WTC11 (cell line): Measurements from ENCODE around the gene FAT2. TPM values are rescaled to one million over a fixed set of nuclear protein-coding genes. Genes with fewer than 3 reads are reported as not detected.

Experiments
- ATAC-seq: fragments of 200-7000 bp; cut with Tn5 transposase; 2 replicates; pipeline ENCODE4 v1.10.0; 2021; ENCODE audit warnings: mild to moderate bottlenecking, moderate library complexity
- CTCF ChIA-PET: fragments of 300-600 bp; sonication (Branson Sonifier 250); formaldehyde crosslinking; loops from one replicate; lab custom pipeline; 2021; ENCODE audit warnings: antibody characterized with exemption; lab: Charles Lee
- POLR2A ChIA-PET: fragments of 350-600 bp; sonication (Branson Sonifier 250); formaldehyde crosslinking; loops from one replicate; lab custom pipeline; 2021; ENCODE audit warnings: antibody characterized with exemption; lab: Charles Lee
- DNase-seq: peaks from one replicate; pipeline ENCODE4 v3.0.0; 2021; ENCODE audit warnings: low spot score
- H3K27ac Mint-ChIP-seq: 2 replicates; pipeline ENCODE4 v1.8.0; 2021; ENCODE audit warnings: mixed read lengths
- H3K27me3 Mint-ChIP-seq: 2 replicates; pipeline ENCODE4 v1.8.0; 2021; ENCODE audit warnings: low read depth, mild to moderate bottlenecking, moderate library complexity, mixed read lengths
- H3K36me3 Mint-ChIP-seq: 2 replicates; pipeline ENCODE4 v1.8.0; 2021; ENCODE audit warnings: mixed read lengths
- H3K4me1 Mint-ChIP-seq: 2 replicates; pipeline ENCODE4 v1.8.0; 2022; ENCODE audit warnings: mixed read lengths
- H3K4me3 Mint-ChIP-seq: 2 replicates; pipeline ENCODE4 v1.8.0; 2021; ENCODE audit warnings: mild to moderate bottlenecking, moderate library complexity, mixed read lengths
- H3K9me3 Mint-ChIP-seq: 2 replicates; pipeline ENCODE4 v1.8.0; 2021; ENCODE audit warnings: mixed read lengths
- CDX4 ChIP-seq: fragments of 250-450 bp; sonication (Bioruptor Pico); IDR thresholded peaks from 2 replicates; pipeline ENCODE4 v1.9.0; 2021; ENCODE audit warnings: moderate library complexity, mild to moderate bottlenecking, inconsistent platforms, borderline replicate concordance
- E2F4 ChIP-seq: sonication (generic); formaldehyde crosslinking; IDR thresholded peaks from 2 replicates; pipeline ENCODE4 v1.8.1; 2022; ENCODE audit warnings: low read depth, mild to moderate bottlenecking, moderate library complexity, missing genetic modification reagents, borderline replicate concordance
- ELF4 ChIP-seq: sonication (generic); formaldehyde crosslinking; IDR thresholded peaks from 2 replicates; pipeline ENCODE4 v1.8.1; 2022; ENCODE audit warnings: low read depth, mild to moderate bottlenecking, moderate library complexity, missing genetic modification reagents
- EMX1 ChIP-seq: fragments of 250-450 bp; sonication (Bioruptor Pico); IDR thresholded peaks from 2 replicates; pipeline ENCODE4 v1.8.0; 2021; ENCODE audit warnings: mild to moderate bottlenecking
- ERG ChIP-seq: fragments of 250-450 bp; sonication (Bioruptor Pico); IDR thresholded peaks from 2 replicates; pipeline ENCODE4 v1.8.0; 2021; ENCODE audit warnings: mild to moderate bottlenecking
- IRF2 ChIP-seq: sonication (generic); formaldehyde crosslinking; IDR thresholded peaks from 2 replicates; pipeline ENCODE4 v1.8.0; 2022; ENCODE audit warnings: low read depth, missing genetic modification reagents, borderline replicate concordance
- NFATC4 ChIP-seq: fragments of 250-450 bp; sonication (Bioruptor Pico); IDR thresholded peaks from 2 replicates; pipeline ENCODE4 v1.9.0; 2021; ENCODE audit warnings: mild to moderate bottlenecking
- NFE2L1 ChIP-seq: sonication (generic); formaldehyde crosslinking; IDR thresholded peaks from 2 replicates; pipeline ENCODE4 v1.8.1; 2023; ENCODE audit warnings: missing genetic modification reagents
- NR1H2 ChIP-seq: sonication (generic); formaldehyde crosslinking; IDR thresholded peaks from 2 replicates; pipeline ENCODE4 v1.9.0; 2021; ENCODE audit warnings: mild to moderate bottlenecking, moderate library complexity, missing genetic modification reagents
- SMAD3 ChIP-seq: sonication (generic); formaldehyde crosslinking; IDR thresholded peaks from 2 replicates; pipeline ENCODE4 v1.8.0; 2022; ENCODE audit warnings: missing genetic modification reagents, mild to moderate bottlenecking, borderline replicate concordance
- TCF7 ChIP-seq: sonication (generic); formaldehyde crosslinking; IDR thresholded peaks from 2 replicates; pipeline ENCODE4 v1.8.0; 2022; ENCODE audit warnings: mild to moderate bottlenecking, low read depth, missing genetic modification reagents, moderate library complexity
- TEAD1 ChIP-seq: sonication (generic); formaldehyde crosslinking; IDR thresholded peaks from 2 replicates; pipeline ENCODE4 v1.8.0; 2022; ENCODE audit warnings: mild to moderate bottlenecking, missing genetic modification reagents
- TEAD4 ChIP-seq: sonication (generic); formaldehyde crosslinking; IDR thresholded peaks from 2 replicates; pipeline ENCODE4 v1.8.0; 2022; ENCODE audit warnings: mild to moderate bottlenecking, missing genetic modification reagents
- TP53 ChIP-seq: sonication (generic); formaldehyde crosslinking; IDR thresholded peaks from 2 replicates; pipeline ENCODE4 v1.8.1; 2023; ENCODE audit warnings: mild to moderate bottlenecking, missing genetic modification reagents
- ZNF671 ChIP-seq: fragments of 250-450 bp; sonication (Bioruptor Pico); IDR thresholded peaks from 2 replicates; pipeline ENCODE4 v1.8.0; 2021; ENCODE audit warnings: mild to moderate bottlenecking
- total RNA-seq: library from RNA; stranded (reverse); gene quantifications from 3 replicates; pipeline ENCODE4 v1.2.3, GENCODE V29; 2021
- TF ChIP-seq, protein P1 (sequence below): sonication (generic); formaldehyde crosslinking; IDR thresholded peaks from 2 replicates; pipeline ENCODE4 v1.8.1; 2023; ENCODE audit warnings: mild to moderate bottlenecking, missing genetic modification reagents
- TF ChIP-seq, protein P2 (sequence below): sonication (generic); formaldehyde crosslinking; conservative IDR thresholded peaks from 2 replicates; pipeline ENCODE4 v1.8.1; 2022; ENCODE audit warnings: mild to moderate bottlenecking, missing genetic modification reagents
- TF ChIP-seq, protein P3 (sequence below): sonication (generic); formaldehyde crosslinking; IDR thresholded peaks from 2 replicates; pipeline ENCODE4 v1.8.1; 2023; ENCODE audit warnings: mild to moderate bottlenecking, missing genetic modification reagents, moderate library complexity
- TF ChIP-seq, protein P4 (sequence below): sonication (generic); formaldehyde crosslinking; IDR thresholded peaks from 2 replicates; pipeline ENCODE4 v1.8.0; 2022; ENCODE audit warnings: mild to moderate bottlenecking, missing genetic modification reagents

Gene FAT2
- total RNA-seq, 1 experiment from 2014 or later = 0.26 TPM

- ChIA-PET POLR2A (no interaction called here), CTCF (interaction anchor here (3.2 kb wide), 1 partner anchor 102 kb away, joined by 13 read pairs; no protein-coding TSS in a partner anchor)
- H3K27ac Mint-ChIP-seq = no peak overlapping the region
- DNase-seq (no peak), ATAC-seq (no peak)
- 0 out of 2 replicates have a peak, but pooled peaks cover 4% of the 10 kb centered on the region for H3K4me1 Mint-ChIP-seq
- no peak for TF ChIP-seq IRF2
- TF ChIP-seq, protein P1, sequence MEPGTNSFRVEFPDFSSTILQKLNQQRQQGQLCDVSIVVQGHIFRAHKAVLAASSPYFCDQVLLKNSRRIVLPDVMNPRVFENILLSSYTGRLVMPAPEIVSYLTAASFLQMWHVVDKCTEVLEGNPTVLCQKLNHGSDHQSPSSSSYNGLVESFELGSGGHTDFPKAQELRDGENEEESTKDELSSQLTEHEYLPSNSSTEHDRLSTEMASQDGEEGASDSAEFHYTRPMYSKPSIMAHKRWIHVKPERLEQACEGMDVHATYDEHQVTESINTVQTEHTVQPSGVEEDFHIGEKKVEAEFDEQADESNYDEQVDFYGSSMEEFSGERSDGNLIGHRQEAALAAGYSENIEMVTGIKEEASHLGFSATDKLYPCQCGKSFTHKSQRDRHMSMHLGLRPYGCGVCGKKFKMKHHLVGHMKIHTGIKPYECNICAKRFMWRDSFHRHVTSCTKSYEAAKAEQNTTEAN (CRISPR knock-in tag) = no peak
- no peak for TF ChIP-seq TEAD1 (CRISPR knock-in tag)
- TF ChIP-seq, protein P2, sequence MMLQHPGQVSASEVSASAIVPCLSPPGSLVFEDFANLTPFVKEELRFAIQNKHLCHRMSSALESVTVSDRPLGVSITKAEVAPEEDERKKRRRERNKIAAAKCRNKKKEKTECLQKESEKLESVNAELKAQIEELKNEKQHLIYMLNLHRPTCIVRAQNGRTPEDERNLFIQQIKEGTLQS (CRISPR knock-in tag) = no peak
- TF ChIP-seq ELF4 (CRISPR knock-in tag) = no peak
- TF ChIP-seq NFATC4 (CRISPR knock-in tag) = no peak
- TF ChIP-seq, protein P3, sequence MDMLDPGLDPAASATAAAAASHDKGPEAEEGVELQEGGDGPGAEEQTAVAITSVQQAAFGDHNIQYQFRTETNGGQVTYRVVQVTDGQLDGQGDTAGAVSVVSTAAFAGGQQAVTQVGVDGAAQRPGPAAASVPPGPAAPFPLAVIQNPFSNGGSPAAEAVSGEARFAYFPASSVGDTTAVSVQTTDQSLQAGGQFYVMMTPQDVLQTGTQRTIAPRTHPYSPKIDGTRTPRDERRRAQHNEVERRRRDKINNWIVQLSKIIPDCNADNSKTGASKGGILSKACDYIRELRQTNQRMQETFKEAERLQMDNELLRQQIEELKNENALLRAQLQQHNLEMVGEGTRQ (CRISPR knock-in tag) = no peak
- TF ChIP-seq E2F4 (CRISPR knock-in tag) = no peak
- no peak for TF ChIP-seq TP53 (CRISPR knock-in tag)
- TF ChIP-seq, protein P4, sequence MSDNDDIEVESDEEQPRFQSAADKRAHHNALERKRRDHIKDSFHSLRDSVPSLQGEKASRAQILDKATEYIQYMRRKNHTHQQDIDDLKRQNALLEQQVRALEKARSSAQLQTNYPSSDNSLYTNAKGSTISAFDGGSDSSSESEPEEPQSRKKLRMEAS (CRISPR knock-in tag) = no peak
- TF ChIP-seq CDX4 (CRISPR knock-in tag) = no peak
- no peak for TF ChIP-seq SMAD3
- TF ChIP-seq ZNF671 = no peak
- TF ChIP-seq TEAD4 = no peak
- TF ChIP-seq EMX1 (CRISPR knock-in tag) = no peak
- no peaks in the 10 kb centered on the region for H3K36me3 Mint-ChIP-seq
- no peaks in the 10 kb centered on the region for H3K9me3 Mint-ChIP-seq
- no peaks in the 10 kb centered on the region for H3K27me3 Mint-ChIP-seq
- no peak overlapping the region for H3K4me3 Mint-ChIP-seq
These were observed 41.0 kb downstream of the FAT2 start for GRCh38 chr5:151550146-151550545.

GRCh38 chr5:151549713-151550112, 41.4 kb downstream of the FAT2 start:
- Mint-ChIP-seq H3K9me3 (no peaks in the 10 kb centered on the region), H3K4me1 (0 out of 2 replicates have a peak, but pooled peaks cover 4% of the 10 kb centered on the region), H3K27me3 (no peaks in the 10 kb centered on the region), H3K27ac (no peak overlapping the region), H3K4me3 (no peak overlapping the region), H3K36me3 (no peaks in the 10 kb centered on the region)
- TF ChIP-seq, protein P1 (CRISPR knock-in tag) = no peak
- TF ChIP-seq NFE2L1 (CRISPR knock-in tag) (no peak), NR1H2 (no peak), TEAD4 (no peak), ERG (CRISPR knock-in tag) (no peak), NFATC4 (CRISPR knock-in tag) (no peak), TCF7 (CRISPR knock-in tag) (no peak)
- POLR2A ChIA-PET = no interaction called here
- CTCF ChIA-PET = interaction anchor here (3.2 kb wide), 1 partner anchor 103 kb away, joined by 13 read pairs; no protein-coding TSS in a partner anchor
- DNase-seq = no peak
- no peak for ATAC-seq
